HG02759 (cell line): ENCODE measurements around the gene MBOAT1.

Experiments used
- ATAC-seq: cut with Tn5 transposase; IDR thresholded peaks from one replicate; pipeline ENCODE4 v1.9.1; 2021; ENCODE audit warnings: mild to moderate bottlenecking, moderate library complexity; ENCODE audit not compliant: unreplicated experiment

The MBOAT1 gene

DNA sequence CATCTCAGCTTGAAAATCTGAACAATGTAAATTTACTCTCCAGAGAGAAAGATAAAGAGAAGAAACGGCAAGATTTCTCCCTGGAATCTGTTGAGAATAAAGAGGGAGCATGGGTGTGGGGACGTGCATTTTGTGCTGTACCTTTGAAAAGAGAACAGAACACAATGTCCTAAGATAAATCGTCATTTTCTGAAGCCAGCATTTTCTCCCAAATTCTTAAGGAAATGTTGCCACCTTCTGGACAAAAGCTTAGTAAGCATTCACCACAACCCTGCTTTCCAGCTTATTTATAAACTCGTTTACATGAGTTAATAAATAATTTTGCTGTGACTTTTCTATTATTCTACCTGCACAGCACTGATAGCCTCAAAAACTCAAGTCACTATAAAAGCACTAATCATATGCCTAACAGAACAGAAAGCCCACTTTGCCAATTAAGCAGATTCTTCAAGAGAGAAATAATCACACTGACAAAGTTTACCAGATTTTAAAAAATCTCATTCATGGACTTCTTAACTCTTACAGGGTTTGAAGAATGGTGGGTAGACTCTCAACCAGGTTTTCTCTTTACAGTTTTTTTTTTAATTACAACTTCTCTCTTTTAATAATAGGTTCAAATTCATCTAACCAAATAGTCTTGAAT is 155.8 kb downstream of the MBOAT1 start:
- ATAC-seq, result peak; percentile 61

DNA sequence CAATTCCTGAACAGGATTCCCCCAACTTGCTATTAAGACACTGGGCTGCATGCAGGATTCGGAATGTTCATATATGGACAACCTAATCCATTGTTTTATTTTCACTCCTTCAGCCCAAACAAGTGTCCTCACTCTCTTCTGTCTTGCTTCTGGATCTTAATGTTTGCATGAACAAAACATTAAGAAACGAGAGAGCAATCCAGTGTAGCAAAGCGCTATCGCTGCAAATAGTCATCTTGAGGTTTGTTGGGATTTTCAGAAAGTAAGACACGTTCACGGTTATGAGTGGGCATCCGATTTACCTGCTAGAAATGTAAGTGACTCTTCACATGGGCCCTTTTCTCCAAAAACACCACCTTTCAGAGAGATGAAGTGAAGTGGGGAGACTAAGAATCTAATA is 156.4 kb downstream of the MBOAT1 start:
- ATAC-seq, result no peak
